Ascending aorta (tissue), 2 donors: Measurements from ENCODE around the gene IL2RA. TPM values are rescaled to one million over a fixed set of nuclear protein-coding genes. Genes with fewer than 3 reads are reported as not detected.
"Not testable (repeated sequence)": the region's sequence is repeated elsewhere in the genome, so short reads cannot be mapped to it uniquely, and the experiment has no call there.

ENCODE experiments used
- DNase-seq, 2 donors: peaks; one replicate each; pipeline ENCODE4 v3.0.0-alpha.2; 2019; ENCODE audit warnings: low spot score in 2 of 2
- H3K27ac ChIP-seq, 2 donors: fragments of 200-600 bp; sonication (generic); one replicate each; pipeline ENCODE4 v1.5.1; 2016 to 2017; ENCODE audit warnings: mild to moderate bottlenecking in 1 of 2
- H3K27me3 ChIP-seq: fragments of 200-600 bp; sonication (generic); one replicate; pipeline ENCODE4 v1.5.1; 2017
- H3K36me3 ChIP-seq, 2 donors: fragments of 200-600 bp; sonication (generic); one replicate each; pipeline ENCODE4 v1.5.1; 2016
- H3K4me1 ChIP-seq, 2 donors: fragments of 200-600 bp; sonication (generic); one replicate each; pipeline ENCODE4 v1.5.1; 2016 to 2017; ENCODE audit warnings: mild to moderate bottlenecking in 1 of 2
- H3K4me3 ChIP-seq, 2 donors: fragments of 200-600 bp; sonication (generic); one replicate each; pipeline ENCODE4 v1.5.1; 2016 to 2017; ENCODE audit warnings: mild to moderate bottlenecking in 1 of 2
- H3K9me3 ChIP-seq, 2 donors: fragments of 200-600 bp; sonication (generic); one replicate each; pipeline ENCODE4 v1.5.1; 2016
- intact Hi-C: fragments of 100-400 bp; cut with DNase I; formaldehyde crosslinking; loops from one replicate; pipeline ENCODE4 v1.15.1; 2023
- total RNA-seq: library from RNA; depleted of rRNA; stranded (reverse); fragments of >200 nt; gene quantifications from one replicate; pipeline ENCODE4 v1.1.0, GENCODE V29; 2016
- TF ChIP-seq, protein P1 (sequence below), 3 experiments: fragments of 200-600 bp in 2 of 3; fragments of 450-650 bp in 1 of 3; sonication (generic) in 2 of 3; IDR thresholded peaks; one replicate each; pipeline ENCODE4 v1.5.1; 2016 to 2019; ENCODE audit warnings: antibody characterized with exemption in 3 of 3, mild to moderate bottlenecking in 1 of 3, moderate library complexity in 1 of 3

Gene IL2RA
- total RNA-seq, 1 donor from 2014 or later, result not detected

DNA sequence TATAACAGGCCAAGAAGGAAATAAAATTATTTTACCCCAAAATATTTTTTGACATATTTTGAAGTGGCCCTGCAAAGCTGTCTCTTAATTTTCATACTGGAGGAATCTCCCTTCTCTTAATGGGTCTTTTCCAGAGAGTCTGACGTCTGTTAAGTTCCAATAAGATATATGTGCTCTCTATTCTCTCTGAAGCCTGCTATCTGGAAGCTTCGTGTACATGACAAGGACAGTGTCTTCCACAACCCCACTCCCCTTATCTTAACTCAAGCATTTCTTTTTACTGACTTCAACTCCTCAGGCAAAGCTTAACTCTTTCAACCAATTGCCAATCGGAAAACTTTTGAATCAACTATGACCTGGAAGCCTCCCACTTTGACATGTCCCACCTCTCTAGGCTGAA, 55.6 kb downstream of the IL2RA start:
- intact Hi-C loops, result no loop called here
- no peak for DNase-seq
- TF ChIP-seq, protein P1, sequence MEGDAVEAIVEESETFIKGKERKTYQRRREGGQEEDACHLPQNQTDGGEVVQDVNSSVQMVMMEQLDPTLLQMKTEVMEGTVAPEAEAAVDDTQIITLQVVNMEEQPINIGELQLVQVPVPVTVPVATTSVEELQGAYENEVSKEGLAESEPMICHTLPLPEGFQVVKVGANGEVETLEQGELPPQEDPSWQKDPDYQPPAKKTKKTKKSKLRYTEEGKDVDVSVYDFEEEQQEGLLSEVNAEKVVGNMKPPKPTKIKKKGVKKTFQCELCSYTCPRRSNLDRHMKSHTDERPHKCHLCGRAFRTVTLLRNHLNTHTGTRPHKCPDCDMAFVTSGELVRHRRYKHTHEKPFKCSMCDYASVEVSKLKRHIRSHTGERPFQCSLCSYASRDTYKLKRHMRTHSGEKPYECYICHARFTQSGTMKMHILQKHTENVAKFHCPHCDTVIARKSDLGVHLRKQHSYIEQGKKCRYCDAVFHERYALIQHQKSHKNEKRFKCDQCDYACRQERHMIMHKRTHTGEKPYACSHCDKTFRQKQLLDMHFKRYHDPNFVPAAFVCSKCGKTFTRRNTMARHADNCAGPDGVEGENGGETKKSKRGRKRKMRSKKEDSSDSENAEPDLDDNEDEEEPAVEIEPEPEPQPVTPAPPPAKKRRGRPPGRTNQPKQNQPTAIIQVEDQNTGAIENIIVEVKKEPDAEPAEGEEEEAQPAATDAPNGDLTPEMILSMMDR (IDR thresholded peaks at IDR 0.05), result no peak

DNA sequence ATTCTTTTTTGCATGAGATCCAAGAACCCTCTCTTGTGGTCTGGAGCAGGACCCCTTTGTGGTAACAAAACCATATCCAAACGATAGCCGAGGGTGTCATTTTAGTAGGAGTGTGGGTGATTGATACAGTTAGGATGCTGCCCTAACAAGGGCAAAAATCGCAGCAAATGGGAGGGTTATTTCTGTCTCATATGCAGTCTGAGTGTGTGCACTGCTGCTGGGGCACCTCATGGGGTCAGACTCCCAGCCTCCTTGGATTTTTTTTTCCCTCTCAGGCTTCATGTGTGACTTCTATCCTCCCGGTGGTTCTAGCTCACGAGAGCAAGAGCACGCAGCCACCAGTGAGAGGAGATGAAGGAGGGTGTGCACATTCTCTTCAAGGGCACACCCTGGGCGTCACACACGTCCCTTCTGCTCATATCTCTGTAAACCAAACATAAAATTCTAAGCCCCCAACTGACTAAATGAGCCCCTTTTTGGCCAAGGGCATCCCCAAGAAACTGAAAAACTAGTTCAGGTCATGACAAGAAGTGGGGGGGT, 56.2 kb downstream of the IL2RA start:
- intact Hi-C loops, result no loop called here
- no peak overlapping the region for H3K4me3 ChIP-seq
- no peaks in the 10 kb centered on the region for H3K36me3 ChIP-seq
- TF ChIP-seq, protein P1 (IDR thresholded peaks at IDR 0.05), result no peak
- H3K9me3 ChIP-seq, result no peaks in the 10 kb centered on the region
- H3K27me3 ChIP-seq, result no peaks in the 10 kb centered on the region
- DNase-seq, result no peak
- no peaks in the 10 kb centered on the region for H3K4me1 ChIP-seq
- H3K27ac ChIP-seq, result no peak overlapping the region

More for the DNA sequence above, 55.6 kb downstream of the IL2RA start:
- Histone ChIP-seq H3K4me3 (no peak overlapping the region), H3K36me3 (no peaks in the 10 kb centered on the region), H3K4me1 (no peaks in the 10 kb centered on the region), H3K9me3 (no peaks in the 10 kb centered on the region), H3K27ac (no peak overlapping the region), H3K27me3 (no peaks in the 10 kb centered on the region)

DNA sequence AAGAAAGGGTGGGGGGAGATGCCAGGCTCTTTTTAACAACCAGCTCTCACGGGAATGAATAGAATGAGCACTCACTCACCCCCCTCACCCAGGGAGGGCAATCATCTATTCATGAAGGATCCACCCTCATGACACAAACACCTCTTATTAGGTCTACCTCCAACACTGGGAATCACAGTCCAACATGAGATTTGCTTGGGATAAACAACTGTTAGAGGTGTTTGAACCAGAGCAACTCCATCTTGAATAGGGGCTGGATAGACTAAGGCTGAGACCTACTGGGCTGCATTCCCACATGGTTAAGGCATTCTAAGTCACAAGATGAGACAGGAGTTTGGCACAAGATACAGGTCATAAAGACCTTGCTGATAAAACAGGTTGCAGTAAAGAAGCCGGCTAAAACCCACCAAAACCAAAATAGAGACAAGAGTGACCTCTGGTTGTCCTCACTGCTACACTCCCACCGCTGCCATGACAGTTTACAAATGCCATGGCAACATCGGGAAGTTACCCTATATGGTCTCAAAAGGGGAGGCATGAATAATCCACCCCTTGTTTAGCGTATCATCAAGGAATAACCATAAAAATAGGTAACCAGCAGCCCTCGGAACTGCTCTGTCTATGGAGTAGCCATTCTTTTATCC, 56.9 kb downstream of the IL2RA start:
- H3K36me3 ChIP-seq, H3K27ac ChIP-seq, intact Hi-C loops, H3K4me3 ChIP-seq, DNase-seq, H3K27me3 ChIP-seq, H3K9me3 ChIP-seq, H3K4me1 ChIP-seq: not testable (repeated sequence)

DNA sequence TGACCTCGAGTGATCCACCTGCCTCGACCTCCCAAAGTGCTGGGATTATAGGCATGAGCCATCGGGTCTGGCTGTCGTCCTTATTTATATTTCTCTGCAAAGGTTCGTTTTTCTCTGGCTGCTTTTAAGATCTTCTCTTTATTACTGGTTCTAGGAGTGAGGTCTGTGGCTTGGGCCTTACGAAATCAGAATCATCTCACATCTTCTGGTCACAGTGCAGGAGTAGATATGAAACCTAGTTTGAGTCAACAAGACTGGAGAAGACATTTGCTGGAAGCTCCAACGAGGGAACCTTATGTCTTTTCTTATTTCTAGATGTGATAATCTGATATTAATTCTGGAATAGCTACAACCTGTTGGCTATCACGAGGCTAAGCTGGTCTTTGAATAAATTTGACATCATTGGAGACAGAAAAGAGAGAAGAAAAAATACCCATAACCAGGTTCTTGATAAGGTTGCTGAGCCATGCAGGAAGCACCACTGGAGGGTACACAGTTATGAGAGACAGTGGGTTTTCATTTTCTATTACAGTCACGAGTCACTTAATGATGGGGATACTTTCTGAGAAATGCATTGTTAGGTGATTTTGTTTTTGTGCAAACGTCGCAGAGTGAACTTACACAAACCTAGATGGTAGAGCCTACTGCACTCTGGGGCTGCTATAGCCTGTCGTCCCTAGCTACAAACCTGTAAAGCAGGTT, 59.2 kb downstream of the IL2RA start:
- H3K4me1 ChIP-seq, result no peaks in the 10 kb centered on the region
- no peaks in the 10 kb centered on the region for H3K9me3 ChIP-seq
- H3K27me3 ChIP-seq, result no peaks in the 10 kb centered on the region
- DNase-seq, result no peak
- intact Hi-C loops, result no loop called here
- no peak overlapping the region for H3K27ac ChIP-seq
- no peak overlapping the region for H3K4me3 ChIP-seq
- TF ChIP-seq, protein P1 (IDR thresholded peaks at IDR 0.05), result no peak
- no peaks in the 10 kb centered on the region for H3K36me3 ChIP-seq

DNA sequence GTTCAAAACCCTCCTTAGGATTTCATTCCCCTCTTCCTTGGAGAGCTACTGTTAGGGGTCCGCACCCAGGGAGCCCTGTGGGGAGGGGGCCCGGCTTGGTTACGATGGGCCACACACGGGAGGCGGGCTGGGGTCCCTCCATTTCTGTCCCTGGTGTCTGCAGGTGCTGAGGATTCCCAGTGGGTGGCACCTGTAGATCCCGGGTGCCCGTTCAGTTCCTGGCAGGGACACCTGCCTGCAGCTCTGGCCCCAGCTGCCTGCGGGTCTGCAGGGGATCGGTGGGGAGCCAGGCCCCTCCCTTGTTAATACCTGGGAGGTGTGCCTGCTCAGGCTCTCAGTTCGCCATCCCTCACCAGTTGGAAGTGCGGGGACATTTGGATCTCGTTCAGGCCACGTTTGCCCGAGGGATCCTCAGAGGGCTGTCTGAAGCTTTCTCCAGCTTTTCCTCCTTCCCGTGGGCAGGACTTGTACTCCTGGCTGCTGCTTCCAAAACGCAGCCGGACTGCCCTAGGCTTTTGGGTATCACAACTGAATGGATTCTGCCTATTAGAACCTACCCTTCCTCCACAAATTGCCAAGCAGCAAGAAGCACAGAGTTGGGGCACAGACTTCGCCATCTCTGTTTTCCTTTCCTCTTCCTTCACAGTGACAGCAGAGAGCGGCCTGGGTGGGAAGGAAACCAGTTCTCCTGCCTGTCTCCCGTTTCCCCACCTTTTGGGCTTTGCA, 62.6 kb downstream of the IL2RA start:
- intact Hi-C loops, result no loop called here
- no peaks in the 10 kb centered on the region for H3K36me3 ChIP-seq
- TF ChIP-seq, protein P1 (IDR thresholded peaks at IDR 0.05), result no peak
- H3K4me3 ChIP-seq, result no peak overlapping the region
- H3K27me3 ChIP-seq, result no peaks in the 10 kb centered on the region
- no peak for DNase-seq
- H3K4me1 ChIP-seq, result no peaks in the 10 kb centered on the region
- no peak overlapping the region for H3K27ac ChIP-seq
- no peaks in the 10 kb centered on the region for H3K9me3 ChIP-seq

DNA sequence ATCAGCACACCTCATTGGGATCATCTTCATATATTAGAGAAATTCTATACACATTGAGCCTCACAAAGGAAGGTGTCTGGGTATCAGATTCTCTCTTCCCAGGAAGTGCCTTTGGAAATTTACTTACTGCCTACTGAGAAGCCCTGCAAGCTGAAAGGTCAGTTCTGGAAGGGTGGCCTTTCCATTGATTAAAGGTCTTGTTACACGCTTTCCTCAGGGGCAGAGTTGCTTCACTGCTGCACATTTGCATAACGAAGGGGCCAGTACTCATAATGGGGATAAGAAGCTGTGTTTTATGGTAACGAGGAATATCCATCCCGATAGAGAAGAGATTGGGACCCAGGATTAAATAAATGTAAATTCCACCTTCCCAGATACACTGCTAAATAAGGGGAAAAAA, 65.5 kb downstream of the IL2RA start:
- Histone ChIP-seq H3K9me3 (peaks cover 0 to 8% of the 10 kb centered on the region in 2 donors), H3K27ac (no peak overlapping the region), H3K36me3 (no peaks in the 10 kb centered on the region), H3K4me1 (no peaks in the 10 kb centered on the region), H3K4me3 (no peak overlapping the region), H3K27me3 (no peaks in the 10 kb centered on the region)
- DNase-seq, result no peak
- TF ChIP-seq, protein P1 (IDR thresholded peaks at IDR 0.05), result no peak
- intact Hi-C loops, result no loop called here
